H1 (cell line): ENCODE data around the gene SLC2A4RG. TPM values are rescaled to one million over a fixed set of nuclear protein-coding genes. Genes with fewer than 3 reads are reported as not detected.
A peak's percentile ranks its signal among the peaks of the same experiment; 100 is the strongest.

Experiments
- CBX5 ChIP-seq: fragments of 300-800, 300-1000 bp; sonication (generic); IDR thresholded peaks from 2 replicates; pipeline ENCODE4 v1.7.1; 2016; ENCODE audit warnings: antibody characterized with exemption, low read length, low read depth
- CHD7 ChIP-seq: fragments of 300-600 bp; sonication (generic); IDR thresholded peaks from 2 replicates; pipeline ENCODE4 v1.7.1; 2012; ENCODE audit warnings: low read length, moderate library complexity, mild to moderate bottlenecking, inconsistent platforms; ENCODE audit not compliant: insufficient replicate concordance
- HDAC2 ChIP-seq, 2 experiments: fragments of 300-600 bp in 1 of 2; sonication (generic) in 1 of 2; IDR thresholded peaks; 2 replicates each; pipeline ENCODE4 v1.6.1; 2011 to 2012; ENCODE audit warnings: low read depth in 2 of 2, low read length in 2 of 2, mild to moderate bottlenecking in 2 of 2, moderate library complexity in 2 of 2, borderline replicate concordance in 1 of 2, inconsistent platforms in 1 of 2
- POU5F1 ChIP-seq: IDR thresholded peaks from 2 replicates; pipeline ENCODE4 v1.6.1; 2011; ENCODE audit warnings: low read depth, mild to moderate bottlenecking, low read length, moderate library complexity
- SUZ12 ChIP-seq: fragments of 200-600 bp; sonication (generic); IDR thresholded peaks from 2 replicates; pipeline ENCODE4 v1.6.1; 2012; ENCODE audit warnings: mild to moderate bottlenecking, inconsistent platforms, low read length, moderate library complexity, mixed read lengths
- polyA plus RNA-seq, 7 experiments: library from polyadenylated mRNA; depleted of rRNA in 3 of 7; stranded (reverse) in 5 of 7; unstranded in 2 of 7; fragments of >200 nt in 5 of 7; fragments of 200-250 nt in 2 of 7; gene quantifications; 1 replicate in 5 of 7; 2 replicates in 1 of 7; 4 replicates in 1 of 7; pipeline versions ENCODE4 v1.2.1 to v1.2.3, GENCODE V29; 2011 to 2013; ENCODE audit warnings: missing spikeins in 2 of 7, mixed read lengths in 2 of 7
- total RNA-seq: library from RNA; stranded (reverse); fragmentation: NEBNext Ultra II Directional; extraction: Animal tissue kit (Norgen Biotek cat#: 25700); gene quantifications from 2 replicates; pipeline ENCODE4 v1.2.1, GENCODE V29; 2021
- TF ChIP-seq, protein P1 (sequence below): IDR thresholded peaks from 2 replicates; pipeline ENCODE4 v1.6.1; 2012; ENCODE audit warnings: low read length, inconsistent platforms
- TF ChIP-seq, protein P2 (sequence below): IDR thresholded peaks from 2 replicates; pipeline ENCODE4 v1.6.1; 2012; ENCODE audit warnings: inconsistent platforms

SLC2A4RG gene
- total and polyA plus RNA-seq, 2 of the 8 experiments (the other 6 are each of a cell fraction or from before 2014, with no cell fraction given), result 15.9 to 29.1 TPM

GRCh38 chr20:63738687-63739129 is 868 bp upstream of the SLC2A4RG start (continued):
- peak in 1 of 2 experiments; percentile 43; a peak in 1 of 4 replicates for TF ChIP-seq HDAC2 (IDR thresholded peaks at IDR 0.05; ENCODE audit: borderline replicate concordance in 1 of 2, low read depth in 2 of 2, low read length in 2 of 2)
- TF ChIP-seq SUZ12, result no peak
- no peak for TF ChIP-seq CHD7
- TF ChIP-seq, protein P1, sequence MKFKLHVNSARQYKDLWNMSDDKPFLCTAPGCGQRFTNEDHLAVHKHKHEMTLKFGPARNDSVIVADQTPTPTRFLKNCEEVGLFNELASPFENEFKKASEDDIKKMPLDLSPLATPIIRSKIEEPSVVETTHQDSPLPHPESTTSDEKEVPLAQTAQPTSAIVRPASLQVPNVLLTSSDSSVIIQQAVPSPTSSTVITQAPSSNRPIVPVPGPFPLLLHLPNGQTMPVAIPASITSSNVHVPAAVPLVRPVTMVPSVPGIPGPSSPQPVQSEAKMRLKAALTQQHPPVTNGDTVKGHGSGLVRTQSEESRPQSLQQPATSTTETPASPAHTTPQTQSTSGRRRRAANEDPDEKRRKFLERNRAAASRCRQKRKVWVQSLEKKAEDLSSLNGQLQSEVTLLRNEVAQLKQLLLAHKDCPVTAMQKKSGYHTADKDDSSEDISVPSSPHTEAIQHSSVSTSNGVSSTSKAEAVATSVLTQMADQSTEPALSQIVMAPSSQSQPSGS, result no peak
- TF ChIP-seq CBX5, result no peak
- TF ChIP-seq POU5F1, result no peak
- TF ChIP-seq, protein P2, sequence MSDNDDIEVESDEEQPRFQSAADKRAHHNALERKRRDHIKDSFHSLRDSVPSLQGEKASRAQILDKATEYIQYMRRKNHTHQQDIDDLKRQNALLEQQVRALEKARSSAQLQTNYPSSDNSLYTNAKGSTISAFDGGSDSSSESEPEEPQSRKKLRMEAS, result peak; percentile 49
